Astrocyte of the cerebellum (primary cell): ENCODE measurements around the gene FAM120A.

Experiments
- DNase-seq: peaks from one replicate; pipeline ENCODE4 v3.0.0-alpha.2; 2011; ENCODE audit warnings: low read depth
- H3K4me3 ChIP-seq: 2 replicates; pipeline ENCODE4 v1.5.1; 2011; ENCODE audit warnings: mild to moderate bottlenecking, low read depth, low read length, moderate library complexity
- in situ Hi-C: cut with HindIII; loops from 2 replicates; pipeline ENCODE4 v1.10.0; 2017; ENCODE audit warnings: low sequenced_read_pairs
- TF ChIP-seq, protein P1 (sequence below): IDR thresholded peaks from 2 replicates; pipeline ENCODE4 v1.5.1; 2012; ENCODE audit warnings: low read length, low read depth, moderate library complexity, mild to moderate bottlenecking; ENCODE audit errors: missing control alignments

The FAM120A gene

DNA sequence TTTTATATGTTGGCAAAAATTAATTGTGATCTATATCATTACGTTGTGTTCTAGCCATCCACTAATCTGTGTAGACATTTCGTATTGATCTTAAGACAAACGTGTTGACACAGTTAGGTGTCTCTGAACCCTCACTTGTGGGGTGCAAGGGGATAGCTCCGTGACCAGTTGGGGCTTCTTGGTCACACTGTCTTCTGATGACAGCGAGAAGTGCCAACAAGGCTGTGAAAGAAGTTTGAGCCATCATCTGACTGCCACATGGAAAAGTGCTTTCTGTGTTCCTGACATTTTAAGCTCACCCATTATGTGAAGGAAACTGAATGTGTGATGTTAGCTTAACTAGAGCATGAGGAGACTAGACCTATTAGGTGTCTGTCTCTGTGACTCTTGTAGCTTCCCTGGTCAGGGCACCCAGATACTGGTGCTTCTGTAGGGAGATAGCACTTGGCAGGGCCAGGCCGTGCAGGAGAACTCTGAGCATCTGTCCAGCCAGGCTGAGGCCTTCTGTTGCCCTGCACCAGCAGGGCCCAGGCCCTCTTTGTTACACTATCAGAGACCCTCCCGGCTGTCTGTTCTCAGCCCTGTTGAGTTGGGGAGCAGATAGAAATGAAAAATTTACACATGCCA, 72.1 kb downstream of the FAM120A start:
- H3K4me3 ChIP-seq, result no peak overlapping the region
- TF ChIP-seq, protein P1, sequence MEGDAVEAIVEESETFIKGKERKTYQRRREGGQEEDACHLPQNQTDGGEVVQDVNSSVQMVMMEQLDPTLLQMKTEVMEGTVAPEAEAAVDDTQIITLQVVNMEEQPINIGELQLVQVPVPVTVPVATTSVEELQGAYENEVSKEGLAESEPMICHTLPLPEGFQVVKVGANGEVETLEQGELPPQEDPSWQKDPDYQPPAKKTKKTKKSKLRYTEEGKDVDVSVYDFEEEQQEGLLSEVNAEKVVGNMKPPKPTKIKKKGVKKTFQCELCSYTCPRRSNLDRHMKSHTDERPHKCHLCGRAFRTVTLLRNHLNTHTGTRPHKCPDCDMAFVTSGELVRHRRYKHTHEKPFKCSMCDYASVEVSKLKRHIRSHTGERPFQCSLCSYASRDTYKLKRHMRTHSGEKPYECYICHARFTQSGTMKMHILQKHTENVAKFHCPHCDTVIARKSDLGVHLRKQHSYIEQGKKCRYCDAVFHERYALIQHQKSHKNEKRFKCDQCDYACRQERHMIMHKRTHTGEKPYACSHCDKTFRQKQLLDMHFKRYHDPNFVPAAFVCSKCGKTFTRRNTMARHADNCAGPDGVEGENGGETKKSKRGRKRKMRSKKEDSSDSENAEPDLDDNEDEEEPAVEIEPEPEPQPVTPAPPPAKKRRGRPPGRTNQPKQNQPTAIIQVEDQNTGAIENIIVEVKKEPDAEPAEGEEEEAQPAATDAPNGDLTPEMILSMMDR, result no peak
- in situ Hi-C loops, result no loop called here
- no peak for DNase-seq

DNA sequence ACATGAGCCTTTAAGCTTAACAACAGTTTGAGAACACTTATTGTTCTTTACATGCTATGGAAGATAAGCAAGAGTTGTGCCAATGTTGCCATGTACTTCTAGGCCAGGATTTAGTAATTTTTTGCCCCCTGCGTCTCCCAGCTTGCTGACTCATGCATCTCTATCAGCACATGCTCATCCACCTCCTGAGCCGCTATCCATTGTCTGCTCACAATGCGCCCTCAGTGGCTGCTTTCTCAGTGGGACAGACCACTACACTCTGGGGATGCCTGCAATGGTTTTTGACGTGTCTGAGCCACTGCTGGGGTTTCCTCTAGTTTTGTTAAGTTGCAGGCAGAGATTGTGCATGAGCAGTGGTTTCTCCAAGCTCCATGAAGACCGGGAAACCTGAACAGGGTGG, 74.0 kb downstream of the FAM120A start:
- TF ChIP-seq, protein P1, result no peak
- DNase-seq, result peak; percentile 5
- in situ Hi-C loops, result no loop called here
- no peak overlapping the region for H3K4me3 ChIP-seq

- in situ Hi-C loops, result no loop called here
- TF ChIP-seq, protein P1, result no peak
- no peak overlapping the region for H3K4me3 ChIP-seq
- no peak for DNase-seq
These were observed 79.9 kb downstream of the FAM120A start for GRCh38 chr9:93531374-93531773.

DNA sequence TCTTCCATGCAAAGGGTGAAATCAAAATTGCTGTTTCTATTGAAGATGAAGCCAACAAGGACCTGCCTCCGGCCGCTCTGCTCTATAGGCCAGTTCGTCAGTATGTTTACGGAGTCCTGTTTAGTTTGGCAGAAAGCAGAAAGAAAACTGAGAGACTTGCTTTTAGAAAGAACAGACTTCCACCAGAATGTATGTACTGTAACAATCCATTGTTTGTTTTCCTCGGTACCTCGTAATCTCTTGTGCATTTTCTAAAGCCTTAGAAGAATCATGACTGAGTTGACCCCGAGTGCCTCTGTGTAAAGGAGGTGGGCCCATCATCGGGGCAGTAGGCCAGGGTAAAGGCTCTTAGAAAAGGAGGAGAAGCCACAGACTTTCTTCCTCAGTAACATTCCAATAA, 80.7 kb downstream of the FAM120A start:
- in situ Hi-C loops, result no loop called here
- TF ChIP-seq, protein P1, result no peak
- no peak for DNase-seq
- no peak overlapping the region for H3K4me3 ChIP-seq

GRCh38 chr9:93533863-93534262, 82.4 kb downstream of the FAM120A start:
- no peak for DNase-seq
- H3K4me3 ChIP-seq, result no peak overlapping the region
- in situ Hi-C loops, result no loop called here
- TF ChIP-seq, protein P1, result no peak

DNA sequence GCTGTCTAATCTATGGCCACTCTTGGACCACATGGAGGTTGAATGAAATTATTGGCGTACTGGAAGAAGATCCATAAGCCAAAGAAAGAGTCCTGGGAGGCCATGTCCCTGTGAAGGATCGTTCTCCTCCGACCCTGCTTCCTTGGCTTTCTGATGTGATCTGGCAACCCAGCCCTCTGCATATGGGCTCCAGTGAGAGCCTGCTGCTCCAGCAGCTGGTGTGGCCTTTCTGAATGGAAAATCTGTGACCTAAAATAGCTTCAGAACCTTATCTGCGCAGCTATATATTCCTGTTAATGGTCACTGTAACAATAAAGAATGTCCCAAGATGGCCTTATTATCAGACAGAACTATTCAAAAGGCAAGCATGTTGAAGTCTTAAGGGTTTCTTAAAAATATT, 84.7 kb downstream of the FAM120A start:
- H3K4me3 ChIP-seq, result no peak overlapping the region
- in situ Hi-C loops, result no loop called here
- TF ChIP-seq, protein P1, result no peak
- no peak for DNase-seq
